ENCODE results near the gene TARBP1.
"Not testable (repeated sequence)": the region's sequence is repeated elsewhere in the genome, so short reads cannot be mapped to it uniquely, and the experiment has no call there.

The TARBP1 gene

GRCh38 chr1:234505769-234506102 lies 26.8 kb upstream of the TARBP1 start:
- DNase-seq: no peak

- no peak for DNase-seq
Observed at GRCh38 chr1:234504969-234505768, 26.2 kb upstream of the TARBP1 start.

- DNase-seq: not testable (repeated sequence)
Observed at GRCh38 chr1:234504251-234504650, 25.3 kb upstream of the TARBP1 start.

- no peak for DNase-seq
Observed at GRCh38 chr1:234503193-234504050, 24.4 kb upstream of the TARBP1 start.

- no peak for DNase-seq
Observed at GRCh38 chr1:234502785-234503184, 23.8 kb upstream of the TARBP1 start.

GRCh38 chr1:234500269-234500668 lies 21.3 kb upstream of the TARBP1 start:
- DNase-seq: no peak

GRCh38 chr1:234499943-234500245 lies 20.9 kb upstream of the TARBP1 start:
- DNase-seq: no peak

GRCh38 chr1:234499119-234499942 lies 20.4 kb upstream of the TARBP1 start:
- peak; percentile 47 for DNase-seq

- DNase-seq: no peak
Observed at GRCh38 chr1:234498448-234499118, 19.6 kb upstream of the TARBP1 start.

- DNase-seq: no peak
Observed at GRCh38 chr1:234497589-234497988, 18.6 kb upstream of the TARBP1 start.

- no peak for DNase-seq
Observed at GRCh38 chr1:234495231-234495990, 16.4 kb upstream of the TARBP1 start.

- DNase-seq: no peak
Observed at GRCh38 chr1:234494049-234494448, 15.1 kb upstream of the TARBP1 start.

- DNase-seq: no peak
Observed at GRCh38 chr1:234490793-234491479, 12.0 kb upstream of the TARBP1 start.

- no peak for DNase-seq
Observed at GRCh38 chr1:234489698-234490077, 10.7 kb upstream of the TARBP1 start.

- DNase-seq: no peak
Observed at GRCh38 chr1:234489007-234489697, 10.2 kb upstream of the TARBP1 start.

GRCh38 chr1:234488054-234489006 lies 9.4 kb upstream of the TARBP1 start:
- no peak for DNase-seq

GRCh38 chr1:234486858-234487840 lies 8.2 kb upstream of the TARBP1 start:
- DNase-seq: peak; percentile 19

- no peak for DNase-seq
Observed at GRCh38 chr1:234484991-234485739, 6.2 kb upstream of the TARBP1 start.

All from NCI-H1436 treated with DMSO at 0.1 percent for 48 hours (cell line).